ENCODE results near the gene MMS22L.

The MMS22L gene

GRCh38 chr6:97177905-97178304, 105.1 kb downstream of the MMS22L start:
- Histone ChIP-seq H3K27me3 (ENCODE audit: low read length) (no peaks in the 10 kb centered on the region), H3F3A (ENCODE audit: insufficient read depth) (no peaks in the 10 kb centered on the region), H3K9ac (ENCODE audit: low read length) (no peak overlapping the region), H3K9me2 (replicated peaks; ENCODE audit: insufficient read depth, low read length) (no peaks in the 10 kb centered on the region), H3K79me2 (ENCODE audit: insufficient read depth, low read length) (no peaks in the 10 kb centered on the region), H2AFZ (ENCODE audit: low read depth, low read length, severe bottlenecking) (no peak overlapping the region), H3K36me3 (ENCODE audit: low read length) (peaks cover 34% of the 10 kb centered on the region; the same call in 1 of the 2 replicates), H3K27ac (ENCODE audit: low read depth, low read length) (no peak overlapping the region), H4K20me1 (ENCODE audit: low read depth, low read length) (no peaks in the 10 kb centered on the region), H3K4me3 (ENCODE audit: insufficient read depth, low read length, poor library complexity, severe bottlenecking) (no peak overlapping the region), H3K4me2 (ENCODE audit: low read depth, low read length, poor library complexity, severe bottlenecking) (no peak overlapping the region), H3K9me3 (ENCODE audit: insufficient read depth, low read length) (no peaks in the 10 kb centered on the region)
- TF ChIP-seq EZH2phosphoT487 (conservative IDR thresholded peaks at IDR 0.05; ENCODE audit: low read length): no peak
- TF ChIP-seq, protein P1, sequence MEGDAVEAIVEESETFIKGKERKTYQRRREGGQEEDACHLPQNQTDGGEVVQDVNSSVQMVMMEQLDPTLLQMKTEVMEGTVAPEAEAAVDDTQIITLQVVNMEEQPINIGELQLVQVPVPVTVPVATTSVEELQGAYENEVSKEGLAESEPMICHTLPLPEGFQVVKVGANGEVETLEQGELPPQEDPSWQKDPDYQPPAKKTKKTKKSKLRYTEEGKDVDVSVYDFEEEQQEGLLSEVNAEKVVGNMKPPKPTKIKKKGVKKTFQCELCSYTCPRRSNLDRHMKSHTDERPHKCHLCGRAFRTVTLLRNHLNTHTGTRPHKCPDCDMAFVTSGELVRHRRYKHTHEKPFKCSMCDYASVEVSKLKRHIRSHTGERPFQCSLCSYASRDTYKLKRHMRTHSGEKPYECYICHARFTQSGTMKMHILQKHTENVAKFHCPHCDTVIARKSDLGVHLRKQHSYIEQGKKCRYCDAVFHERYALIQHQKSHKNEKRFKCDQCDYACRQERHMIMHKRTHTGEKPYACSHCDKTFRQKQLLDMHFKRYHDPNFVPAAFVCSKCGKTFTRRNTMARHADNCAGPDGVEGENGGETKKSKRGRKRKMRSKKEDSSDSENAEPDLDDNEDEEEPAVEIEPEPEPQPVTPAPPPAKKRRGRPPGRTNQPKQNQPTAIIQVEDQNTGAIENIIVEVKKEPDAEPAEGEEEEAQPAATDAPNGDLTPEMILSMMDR (IDR thresholded peaks at IDR 0.05; ENCODE audit: insufficient read depth, low read length, poor library complexity, severe bottlenecking): no peak

GRCh38 chr6:97176468-97176867, 106.5 kb downstream of the MMS22L start:
- Histone ChIP-seq H3K27me3 (ENCODE audit: low read length) (no peaks in the 10 kb centered on the region), H3K79me2 (ENCODE audit: insufficient read depth, low read length) (no peaks in the 10 kb centered on the region), H3K4me3 (ENCODE audit: insufficient read depth, low read length, poor library complexity, severe bottlenecking) (no peak overlapping the region), H3K9ac (ENCODE audit: low read length) (no peak overlapping the region), H3K4me2 (ENCODE audit: low read depth, low read length, poor library complexity, severe bottlenecking) (no peak overlapping the region), H3K36me3 (ENCODE audit: low read length) (peaks cover 37% of the 10 kb centered on the region; the same call in 1 of the 2 replicates), H3K9me3 (ENCODE audit: insufficient read depth, low read length) (no peaks in the 10 kb centered on the region), H3K9me2 (replicated peaks; ENCODE audit: insufficient read depth, low read length) (no peaks in the 10 kb centered on the region), H3K27ac (ENCODE audit: low read depth, low read length) (no peak overlapping the region), H2AFZ (ENCODE audit: low read depth, low read length, severe bottlenecking) (no peak overlapping the region), H4K20me1 (ENCODE audit: low read depth, low read length) (no peaks in the 10 kb centered on the region), H3F3A (ENCODE audit: insufficient read depth) (no peaks in the 10 kb centered on the region)
- TF ChIP-seq, protein P1 (IDR thresholded peaks at IDR 0.05; ENCODE audit: insufficient read depth, low read length, poor library complexity, severe bottlenecking): no peak
- no peak for TF ChIP-seq EZH2phosphoT487 (conservative IDR thresholded peaks at IDR 0.05; ENCODE audit: low read length)

DNA sequence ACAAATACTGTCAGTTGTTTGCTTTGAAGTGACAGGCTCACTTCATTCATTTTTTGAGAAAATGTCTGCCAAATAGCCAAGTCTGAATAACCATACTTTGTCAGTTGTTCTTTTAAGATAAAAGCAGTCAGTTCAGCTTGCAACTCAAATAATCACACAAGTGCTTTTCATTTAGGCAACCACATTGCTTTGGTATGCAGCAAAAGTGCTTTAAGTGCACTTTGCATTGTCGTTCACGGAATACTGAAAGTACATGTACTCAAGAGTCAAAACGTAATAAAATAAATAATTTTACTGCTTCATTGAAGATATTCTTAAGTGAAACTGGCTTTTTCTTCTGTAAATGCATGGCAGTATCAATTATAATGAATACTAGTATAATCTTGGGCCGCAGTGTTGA, 107.2 kb downstream of the MMS22L start:
- H3K27me3 ChIP-seq (ENCODE audit: low read length): no peaks in the 10 kb centered on the region
- no peaks in the 10 kb centered on the region for H3K79me2 ChIP-seq (ENCODE audit: insufficient read depth, low read length)
- no peak overlapping the region for H3K4me3 ChIP-seq (ENCODE audit: insufficient read depth, low read length, poor library complexity, severe bottlenecking)
- H3K9ac ChIP-seq (ENCODE audit: low read length): no peak overlapping the region
- H3K9me2 ChIP-seq (replicated peaks; ENCODE audit: insufficient read depth, low read length): no peaks in the 10 kb centered on the region
- peaks cover 32% of the 10 kb centered on the region; the same call in 1 of the 2 replicates for H3K36me3 ChIP-seq (ENCODE audit: low read length)
- no peak overlapping the region for H3K27ac ChIP-seq (ENCODE audit: low read depth, low read length)
- no peaks in the 10 kb centered on the region for H4K20me1 ChIP-seq (ENCODE audit: low read depth, low read length)
- no peaks in the 10 kb centered on the region for H3K9me3 ChIP-seq (ENCODE audit: insufficient read depth, low read length)
- TF ChIP-seq EZH2phosphoT487 (conservative IDR thresholded peaks at IDR 0.05; ENCODE audit: low read length): no peak
- TF ChIP-seq, protein P1 (IDR thresholded peaks at IDR 0.05; ENCODE audit: insufficient read depth, low read length, poor library complexity, severe bottlenecking): no peak
- H2AFZ ChIP-seq (ENCODE audit: low read depth, low read length, severe bottlenecking): no peak overlapping the region
- no peaks in the 10 kb centered on the region for H3F3A ChIP-seq (ENCODE audit: insufficient read depth)
- H3K4me2 ChIP-seq (ENCODE audit: low read depth, low read length, poor library complexity, severe bottlenecking): no peak overlapping the region

Data from SU-DHL-6 (cell line).